ENCODE measurements around the gene SNX6. TPM values are rescaled to one million over a fixed set of nuclear protein-coding genes. Genes with fewer than 3 reads are reported as not detected.

The SNX6 gene
- 106 and 129 TPM in 2 replicates for total RNA-seq

DNA sequence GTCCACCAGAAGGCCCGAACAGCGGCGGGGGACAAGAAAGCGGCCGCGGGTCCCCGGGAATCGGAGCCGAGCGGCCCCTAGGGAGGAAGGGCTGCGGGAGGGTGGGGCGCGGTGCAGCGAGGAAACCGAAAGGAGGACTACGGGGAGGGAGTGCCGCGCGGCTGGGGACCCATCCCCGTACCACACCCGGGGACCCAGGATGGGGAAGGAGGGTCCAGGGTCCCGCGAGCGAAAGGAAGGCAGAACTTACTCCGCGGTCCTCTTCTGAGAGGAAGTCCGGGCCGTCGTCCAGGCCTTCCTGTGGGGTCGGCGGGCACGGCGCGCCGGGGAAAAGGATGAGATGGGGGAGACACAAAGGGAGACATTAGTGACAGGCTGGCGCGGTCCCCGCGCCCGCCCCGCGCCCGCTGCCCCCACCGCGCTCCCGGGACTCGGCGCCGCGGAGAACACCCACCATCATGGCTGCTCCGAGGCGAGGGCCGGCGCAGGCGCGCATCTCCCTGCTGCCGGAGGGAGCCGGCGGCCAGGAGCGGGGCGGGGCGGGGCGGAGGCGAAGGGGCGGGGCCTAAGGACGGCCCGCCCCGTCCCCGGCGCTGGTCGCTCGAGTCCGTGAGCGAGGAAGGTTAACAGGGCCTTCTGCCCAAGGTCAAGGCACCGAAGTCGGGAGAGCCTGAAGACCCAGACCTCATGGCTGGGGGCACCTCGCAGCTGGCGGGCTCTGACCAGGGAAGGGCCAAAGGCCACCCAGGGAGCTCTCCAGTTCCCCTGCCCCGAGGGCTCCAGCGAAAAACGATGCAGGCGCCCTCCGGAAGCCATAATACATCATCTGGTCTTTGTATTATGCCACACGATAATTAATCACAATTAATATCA, at the start of gene SNX6:
Gene SNX6 (minus strand): TSS at position 492 of the 873 bp plus-strand sequence. CDS start 32 bp downstream, at position 460.

DNA sequence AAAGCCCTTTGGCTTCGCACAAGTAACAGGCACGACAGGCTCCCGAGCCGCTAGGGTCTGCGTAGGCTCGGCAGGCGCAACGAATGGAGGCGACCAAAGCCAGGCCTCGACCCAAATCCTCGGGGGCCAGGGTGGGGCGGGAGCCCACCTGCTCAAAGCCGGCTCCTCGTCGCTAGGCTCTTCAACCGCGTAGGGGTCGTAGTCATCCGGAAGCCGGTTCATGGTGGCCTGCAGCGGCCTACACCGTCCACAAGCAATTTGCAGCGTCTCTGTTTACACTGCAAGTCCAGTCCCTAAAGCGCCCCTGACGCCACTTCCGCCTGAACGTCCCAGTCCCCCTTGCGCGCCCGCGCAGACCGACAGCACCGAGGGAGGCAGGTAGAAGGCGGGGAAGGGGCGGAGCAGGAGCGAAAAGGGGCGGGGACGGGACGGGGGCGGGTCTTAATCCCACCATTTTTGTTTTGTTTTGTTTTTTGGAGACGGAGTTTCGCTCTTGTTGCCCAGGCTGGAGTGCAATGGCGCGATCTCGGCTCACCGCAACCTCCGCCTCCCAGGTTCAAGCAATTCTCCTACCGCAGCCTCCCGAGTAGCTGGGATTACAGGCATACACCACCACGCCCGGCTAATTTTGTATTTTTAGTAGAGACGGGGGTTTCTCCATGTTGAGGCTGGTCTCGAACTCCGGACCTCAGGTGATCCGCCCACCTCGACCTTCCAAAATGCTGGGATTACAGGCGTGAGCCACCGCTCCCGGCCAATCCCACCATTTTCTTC, 90.4 kb downstream of the SNX6 start, which contains the start of gene EAPP:
Gene EAPP (minus strand): TSS at position 295 of the 774 bp plus-strand sequence. CDS start 73 bp downstream, at position 222.

Other genes starting within 250 kb of the SNX6 start
- 7.0 and 9.9 TPM in 2 replicates for gene SPTSSA, start 167.9 kb downstream of the SNX6 start, total RNA-seq
- 17.6 and 29.8 TPM in 2 replicates for gene EAPP, start 90.4 kb downstream of the SNX6 start, total RNA-seq
- 25.9 and 52.5 TPM in 2 replicates for gene CFL2, start 84.4 kb upstream of the SNX6 start, total RNA-seq
- gene BAZ1A, start 245.2 kb upstream of the SNX6 start, total RNA-seq, result 22.4 and 26.1 TPM in 2 replicates